Osteoblast (primary cell): Measurements from ENCODE around the gene ANKIB1. TPM values are rescaled to one million over a fixed set of nuclear protein-coding genes. Genes with fewer than 3 reads are reported as not detected.

Source experiments
- DNase-seq: peaks from one replicate; pipeline ENCODE4 v3.0.0; 2011; ENCODE audit warnings: low spot score, mixed read lengths; ENCODE audit not compliant: insufficient read length; ENCODE audit errors: missing footprints
- H2AFZ ChIP-seq: 2 replicates; pipeline ENCODE4 v1.6.0; 2011; ENCODE audit warnings: mild to moderate bottlenecking, low read length
- H3K27ac ChIP-seq: 2 replicates; pipeline ENCODE4 v1.5.1; 2011; ENCODE audit warnings: mild to moderate bottlenecking, low read depth, low read length, moderate library complexity
- H3K27me3 ChIP-seq: 2 replicates; pipeline ENCODE4 v1.6.0; 2012; ENCODE audit warnings: mild to moderate bottlenecking, control low read depth, inconsistent platforms, low read length, moderate library complexity; ENCODE audit not compliant: insufficient read depth
- H3K36me3 ChIP-seq: 2 replicates; pipeline ENCODE4 v1.5.1; 2011; ENCODE audit warnings: mild to moderate bottlenecking, low read length, control low read depth, moderate library complexity; ENCODE audit not compliant: insufficient read depth
- H3K4me1 ChIP-seq: 2 replicates; pipeline ENCODE4 v1.5.1; 2011; ENCODE audit warnings: mild to moderate bottlenecking, low read length, control low read depth, moderate library complexity; ENCODE audit not compliant: insufficient read depth
- H3K4me2 ChIP-seq: 2 replicates; pipeline ENCODE4 v1.6.0; 2011; ENCODE audit warnings: mild to moderate bottlenecking, low read length; ENCODE audit not compliant: insufficient read depth
- H3K4me3 ChIP-seq: fragments of 200-600 bp; sonication (generic); 3 replicates; pipeline ENCODE4 v1.5.1; 2012; ENCODE audit warnings: mild to moderate bottlenecking, low read length, inconsistent platforms; ENCODE audit not compliant: insufficient read depth
- H3K79me2 ChIP-seq: 2 replicates; pipeline ENCODE4 v1.6.0; 2012; ENCODE audit warnings: mild to moderate bottlenecking, low read length, control low read depth, inconsistent platforms; ENCODE audit not compliant: insufficient read depth
- H3K9me3 ChIP-seq: 2 replicates; pipeline ENCODE4 v1.5.1; 2011; ENCODE audit warnings: low read depth, low read length, control low read depth
- H4K20me1 ChIP-seq: 2 replicates; pipeline ENCODE4 v1.6.0; 2012; ENCODE audit warnings: mild to moderate bottlenecking, low read length, control low read depth; ENCODE audit not compliant: insufficient read depth
- CTCF ChIP-seq: IDR thresholded peaks from 2 replicates; pipeline ENCODE4 v1.5.1; 2011; ENCODE audit warnings: mild to moderate bottlenecking, low read depth, low read length, moderate library complexity; ENCODE audit errors: extremely low read depth
- total RNA-seq: library from RNA; depleted of rRNA; stranded (reverse); fragments of >200 nt; gene quantifications from 2 replicates; pipeline ENCODE4 v1.2.3, GENCODE V29; 2012

Gene ANKIB1
- total RNA-seq, 1 donor, result 98.1 TPM

- DNase-seq, result no peak
- no peak for TF ChIP-seq CTCF
- no peak overlapping the region for H3K4me2 ChIP-seq
Measured at GRCh38 chr7:92362131-92362530, 116.4 kb downstream of the ANKIB1 start.

GRCh38 chr7:92366730-92367129, 121.0 kb downstream of the ANKIB1 start:
- no peaks in the 10 kb centered on the region for H3K79me2 ChIP-seq
- H3K4me1 ChIP-seq, result peaks cover 12% of the 10 kb centered on the region
- DNase-seq, result peak; percentile 85
- no peaks in the 10 kb centered on the region for H4K20me1 ChIP-seq
- no peak overlapping the region for H3K4me3 ChIP-seq
- no peaks in the 10 kb centered on the region for H3K27me3 ChIP-seq
- peaks cover 18% of the 10 kb centered on the region for H3K36me3 ChIP-seq
- H3K4me2 ChIP-seq, result no peak overlapping the region
- H3K27ac ChIP-seq, result peak overlapping the region; percentile 39
- TF ChIP-seq CTCF, result no peak
- no peaks in the 10 kb centered on the region for H3K9me3 ChIP-seq
- H2AFZ ChIP-seq, result no peak overlapping the region

More at GRCh38 chr7:92362131-92362530, 116.4 kb downstream of the ANKIB1 start:
- H3K27me3 ChIP-seq, result no peaks in the 10 kb centered on the region
- no peak overlapping the region for H2AFZ ChIP-seq
- no peaks in the 10 kb centered on the region for H4K20me1 ChIP-seq
- H3K9me3 ChIP-seq, result no peaks in the 10 kb centered on the region
- no peaks in the 10 kb centered on the region for H3K79me2 ChIP-seq
- H3K4me3 ChIP-seq, result no peak overlapping the region
- H3K4me1 ChIP-seq, result peaks cover 22% of the 10 kb centered on the region
- peaks cover 15% of the 10 kb centered on the region for H3K36me3 ChIP-seq
- no peak overlapping the region for H3K27ac ChIP-seq

GRCh38 chr7:92368741-92369140, 123.0 kb downstream of the ANKIB1 start:
- Histone ChIP-seq H3K9me3 (no peaks in the 10 kb centered on the region), H2AFZ (no peak overlapping the region), H3K27me3 (no peaks in the 10 kb centered on the region), H3K27ac (no peak overlapping the region), H4K20me1 (no peaks in the 10 kb centered on the region), H3K79me2 (no peaks in the 10 kb centered on the region), H3K4me2 (no peak overlapping the region), H3K36me3 (peaks cover 9% of the 10 kb centered on the region), H3K4me3 (no peak overlapping the region), H3K4me1 (peaks cover 12% of the 10 kb centered on the region)
- TF ChIP-seq CTCF, result no peak
- no peak for DNase-seq

GRCh38 chr7:92375013-92375412, 129.2 kb downstream of the ANKIB1 start:
- Histone ChIP-seq H3K4me1 (no peaks in the 10 kb centered on the region), H3K36me3 (peaks cover 15% of the 10 kb centered on the region), H4K20me1 (no peaks in the 10 kb centered on the region), H3K9me3 (no peaks in the 10 kb centered on the region), H3K79me2 (no peaks in the 10 kb centered on the region), H3K4me3 (no peak overlapping the region), H3K4me2 (no peak overlapping the region), H2AFZ (no peak overlapping the region), H3K27me3 (no peaks in the 10 kb centered on the region), H3K27ac (no peak overlapping the region)
- DNase-seq, result no peak
- no peak for TF ChIP-seq CTCF
